Calu3 (cell line): Measurements from ENCODE around the gene SLC12A7. TPM values are rescaled to one million over a fixed set of nuclear protein-coding genes. Genes with fewer than 3 reads are reported as not detected.

Experiments used
- BruUV-seq: library from RNA; stranded (reverse); fragments of 400-500 nt; replicated peaks from 2 replicates; lab custom pipeline; 2021; lab: Mats Ljungman, UMichigan
- CTCF ChIA-PET: fragments of 300-600 bp; sonication (Branson Sonifier 250); formaldehyde crosslinking; loops from one replicate; lab custom pipeline; 2022; ENCODE audit warnings: antibody characterized with exemption; lab: Charles Lee
- DNase-seq: peaks from one replicate; pipeline ENCODE4 v3.0.0; 2022
- H3K27ac Mint-ChIP-seq: one replicate; pipeline ENCODE4 v1.8.0; 2022; ENCODE audit warnings: mixed read lengths; ENCODE audit not compliant: unreplicated experiment
- H3K27me3 Mint-ChIP-seq: one replicate; pipeline ENCODE4 v1.8.0; 2022; ENCODE audit warnings: mixed read lengths; ENCODE audit not compliant: unreplicated experiment
- H3K36me3 Mint-ChIP-seq: one replicate; pipeline ENCODE4 v1.8.0; 2022; ENCODE audit warnings: mild to moderate bottlenecking, moderate library complexity, mixed read lengths; ENCODE audit not compliant: insufficient read depth, unreplicated experiment
- H3K4me1 Mint-ChIP-seq: one replicate; pipeline ENCODE4 v1.8.0; 2022; ENCODE audit warnings: mild to moderate bottlenecking, low read depth, mixed read lengths; ENCODE audit not compliant: unreplicated experiment
- H3K4me3 Mint-ChIP-seq: one replicate; pipeline ENCODE4 v1.8.0; 2022; ENCODE audit warnings: mild to moderate bottlenecking, low read depth, moderate library complexity, mixed read lengths; ENCODE audit not compliant: unreplicated experiment
- H3K9me3 Mint-ChIP-seq: one replicate; pipeline ENCODE4 v1.8.0; 2022; ENCODE audit warnings: low read depth, mixed read lengths; ENCODE audit not compliant: unreplicated experiment
- CTCF ChIP-seq: fragments of 200-600 bp; IDR thresholded peaks from one replicate; pipeline ENCODE4 v1.8.0; 2022; ENCODE audit warnings: antibody characterized with exemption; ENCODE audit not compliant: unreplicated experiment
- intact Hi-C: fragments of 100-400 bp; cut with micrococcal nuclease; formaldehyde crosslinking; loops from one replicate; pipeline ENCODE4 v1.10.0; 2022; ENCODE audit not compliant: unreplicated experiment
- total RNA-seq: library from RNA; stranded (reverse); gene quantifications from 2 replicates; pipeline ENCODE4 v1.2.3, GENCODE V29; 2022

Gene SLC12A7
- total RNA-seq, 1 experiment from 2014 or later, result 82.3 TPM

DNA sequence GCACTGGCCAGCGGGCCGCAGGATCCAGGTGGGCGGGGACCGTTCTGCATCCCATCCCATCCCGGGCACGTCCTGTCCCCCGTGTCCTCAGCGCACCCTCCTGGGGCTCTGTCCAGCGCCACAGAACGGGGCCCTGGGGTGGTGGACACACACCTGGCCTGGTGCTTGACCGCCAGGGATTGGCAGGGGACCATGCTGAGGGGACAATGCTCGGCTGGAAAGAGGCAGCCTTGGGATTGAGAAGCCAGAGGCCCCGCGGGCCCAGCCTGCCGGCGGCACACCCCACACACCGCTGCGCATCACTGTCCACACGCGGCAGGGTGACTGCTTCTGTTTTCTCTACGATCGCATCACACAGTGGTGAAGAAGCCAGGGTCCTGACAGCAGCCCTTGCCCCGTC, 33.0 kb downstream of the SLC12A7 start:
- Mint-ChIP-seq H3K9me3 (no peaks in the 10 kb centered on the region), H3K27ac (no peak overlapping the region), H3K4me3 (no peak overlapping the region), H3K36me3 (peaks cover 24% of the 10 kb centered on the region), H3K4me1 (no peaks in the 10 kb centered on the region), H3K27me3 (no peaks in the 10 kb centered on the region)
- no TSS peak for BruUV-seq
- TF ChIP-seq CTCF, result no peak
- CTCF ChIA-PET, result no interaction called here
- intact Hi-C loops, result no loop called here
- DNase-seq, result no peak

DNA sequence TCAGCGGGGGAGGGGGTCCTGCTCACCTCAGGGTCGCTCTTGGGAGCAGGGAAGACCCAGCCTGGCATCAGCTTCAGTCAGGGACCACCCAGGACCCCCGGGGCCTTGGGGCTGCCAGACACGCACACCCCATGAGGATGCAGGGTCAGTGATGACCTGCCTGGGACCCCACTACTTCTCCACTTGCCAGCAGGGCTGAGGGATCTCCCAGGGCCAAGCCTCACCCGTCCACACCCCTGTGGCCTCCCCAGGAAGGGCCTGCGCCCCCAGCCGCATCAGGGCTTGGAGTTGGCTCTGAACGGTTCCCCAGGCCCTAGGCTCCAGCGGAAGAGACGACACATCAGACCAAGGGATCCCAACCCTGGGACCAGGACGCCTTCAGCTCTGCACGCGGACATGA, 33.7 kb downstream of the SLC12A7 start:
- no TSS peak for BruUV-seq
- intact Hi-C loops, result no loop called here
- CTCF ChIA-PET, result no interaction called here

DNA sequence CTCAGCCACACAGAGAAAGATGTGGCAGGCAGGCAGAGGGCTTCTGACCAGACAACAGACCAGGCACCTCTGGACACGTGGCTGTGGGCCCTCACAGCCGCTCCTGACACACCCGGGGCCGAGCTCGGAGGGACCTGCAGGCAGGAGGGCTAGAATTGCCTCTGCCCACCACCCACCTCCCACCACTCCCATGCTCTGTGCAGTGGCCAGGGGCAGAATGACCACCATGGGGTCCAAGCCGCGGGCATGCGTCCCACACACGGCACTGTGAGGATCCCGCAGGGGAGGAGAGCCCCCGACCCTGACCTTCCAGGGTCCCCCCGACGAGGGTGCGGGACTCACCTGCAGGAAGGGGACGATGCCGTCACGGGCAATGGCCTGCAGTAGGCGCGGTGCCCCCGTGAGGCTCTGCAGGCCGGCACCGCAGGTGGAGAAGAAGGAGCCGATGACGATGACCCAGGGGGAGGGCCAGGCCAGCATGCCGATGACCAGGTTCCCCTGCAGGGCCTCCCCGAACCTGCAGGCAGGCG, 34.3 kb downstream of the SLC12A7 start:
- H3K36me3 Mint-ChIP-seq, result peaks cover 21% of the 10 kb centered on the region
- BruUV-seq, result no TSS peak
- no peaks in the 10 kb centered on the region for H3K27me3 Mint-ChIP-seq
- DNase-seq, result no peak
- intact Hi-C loops, result no loop called here
- H3K4me1 Mint-ChIP-seq, result no peaks in the 10 kb centered on the region
- no peak for TF ChIP-seq CTCF
- H3K27ac Mint-ChIP-seq, result no peak overlapping the region
- H3K4me3 Mint-ChIP-seq, result no peak overlapping the region
- no peaks in the 10 kb centered on the region for H3K9me3 Mint-ChIP-seq
- CTCF ChIA-PET, result no interaction called here

More for the DNA sequence above, 33.7 kb downstream of the SLC12A7 start:
- no peaks in the 10 kb centered on the region for H3K4me1 Mint-ChIP-seq
- H3K36me3 Mint-ChIP-seq, result peaks cover 21% of the 10 kb centered on the region
- H3K27me3 Mint-ChIP-seq, result no peaks in the 10 kb centered on the region
- H3K4me3 Mint-ChIP-seq, result no peak overlapping the region
- no peak for DNase-seq
- H3K9me3 Mint-ChIP-seq, result no peaks in the 10 kb centered on the region
- no peak overlapping the region for H3K27ac Mint-ChIP-seq
- TF ChIP-seq CTCF, result no peak

DNA sequence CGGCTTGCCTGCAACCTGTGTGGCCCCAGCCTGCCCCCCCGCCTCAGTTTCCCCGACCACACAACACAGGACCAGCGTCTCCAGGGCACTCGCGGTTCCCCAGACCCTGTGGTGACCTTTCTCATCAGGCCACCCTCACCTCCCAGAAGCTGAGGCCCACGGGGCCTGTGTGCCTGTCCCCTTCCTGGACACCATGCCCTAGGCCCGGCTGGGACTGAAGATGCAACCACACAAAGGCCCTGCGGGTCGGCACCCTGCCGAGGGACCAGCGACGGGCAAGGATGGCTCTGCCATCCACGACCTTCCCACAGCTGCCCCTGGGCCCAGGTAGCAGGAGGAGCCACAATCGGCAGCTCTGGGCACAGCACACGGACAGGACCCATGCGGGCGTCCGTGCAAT, 34.8 kb downstream of the SLC12A7 start:
- no peaks in the 10 kb centered on the region for H3K4me1 Mint-ChIP-seq
- TF ChIP-seq CTCF, result no peak
- H3K27me3 Mint-ChIP-seq, result no peaks in the 10 kb centered on the region
- no TSS peak for BruUV-seq
- intact Hi-C loops, result no loop called here
- H3K4me3 Mint-ChIP-seq, result no peak overlapping the region
- no peaks in the 10 kb centered on the region for H3K9me3 Mint-ChIP-seq
- CTCF ChIA-PET, result no interaction called here
- no peak overlapping the region for H3K27ac Mint-ChIP-seq
- no peak for DNase-seq
- peaks cover 21% of the 10 kb centered on the region for H3K36me3 Mint-ChIP-seq
